H1 (cell line): ENCODE measurements around the gene DRC7. TPM values are rescaled to one million over a fixed set of nuclear protein-coding genes. Genes with fewer than 3 reads are reported as not detected.

Source experiments
- CTCF ChIA-PET: fragments of 300-600 bp; sonication (Branson Sonifier 250); formaldehyde crosslinking; loops from one replicate; lab custom pipeline; 2021; ENCODE audit not compliant: partially characterized antibody; lab: Charles Lee
- POLR2A ChIA-PET: fragments of 300-600 bp; sonication (Branson Sonifier 250); formaldehyde crosslinking; loops from one replicate; lab custom pipeline; 2021; ENCODE audit warnings: inconsistent platforms; ENCODE audit not compliant: partially characterized antibody; lab: Charles Lee
- DNase-seq, 2 experiments: peaks; one replicate each; pipeline versions ENCODE4 v3.0.0 to v3.0.0-alpha.2; 2010 to 2022; ENCODE audit warnings: low spot score in 2 of 2, low read depth in 1 of 2, mixed read lengths in 1 of 2
- FAIRE-seq: peaks from 2 replicates; lab custom pipeline; 2011; peaks lifted over from hg19 to GRCh38; lab: Jason Lieb, UNC
- H2AFZ ChIP-seq: 2 replicates; pipeline ENCODE4 v1.8.1; 2012; ENCODE audit warnings: low read length, inconsistent platforms
- H2AK5ac ChIP-seq: 2 replicates; pipeline ENCODE4 v1.6.1; 2013; ENCODE audit warnings: low read depth, low read length
- H2BK120ac ChIP-seq: replicated peaks from 2 replicates; pipeline ENCODE3; 2013; ENCODE audit warnings: low read depth, low read length, inconsistent platforms
- H2BK12ac ChIP-seq: 2 replicates; pipeline ENCODE4 v1.6.1; 2013; ENCODE audit warnings: low read depth, low read length
- H2BK15ac ChIP-seq: 2 replicates; pipeline ENCODE4 v1.6.1; 2013; ENCODE audit warnings: low read length
- H2BK20ac ChIP-seq: 2 replicates; pipeline ENCODE4 v1.6.1; 2013; ENCODE audit warnings: low read length
- H2BK5ac ChIP-seq: 2 replicates; pipeline ENCODE4 v1.6.1; 2013; ENCODE audit warnings: low read depth, low read length
- H3K14ac ChIP-seq: 2 replicates; pipeline ENCODE4 v1.6.1; 2013; ENCODE audit warnings: inconsistent platforms; ENCODE audit not compliant: insufficient read length
- H3K18ac ChIP-seq: 2 replicates; pipeline ENCODE4 v1.6.1; 2013; ENCODE audit warnings: low read length; ENCODE audit errors: extremely low read depth
- H3K23ac ChIP-seq: 2 replicates; pipeline ENCODE4 v1.6.1; 2013; ENCODE audit warnings: inconsistent platforms; ENCODE audit not compliant: insufficient read length
- H3K23me2 ChIP-seq: 2 replicates; pipeline ENCODE4 v1.6.1; 2013; ENCODE audit warnings: low read depth, low read length
- H3K27ac ChIP-seq: 2 replicates; pipeline ENCODE4 v1.6.1; 2011; ENCODE audit warnings: low read depth, low read length, inconsistent platforms
- H3K27me3 ChIP-seq, 4 experiments: replicated peaks in 1 of 4; 1 replicate in 1 of 4; 2 replicates in 3 of 4; pipeline versions ENCODE4 v1.6.1 to v1.8.1; 2011 to 2013; ENCODE audit warnings: low read length in 3 of 4, mild to moderate bottlenecking in 3 of 4, inconsistent platforms in 2 of 4, mixed read lengths in 2 of 4, moderate library complexity in 1 of 4; ENCODE audit not compliant: control insufficient read depth in 3 of 4, insufficient read depth in 3 of 4; ENCODE audit errors: extremely low read depth in 1 of 4
- H3K36me3 ChIP-seq, 4 experiments: 2 replicates each; pipeline versions ENCODE4 v1.6.1 to v1.8.1; 2011 to 2013; ENCODE audit warnings: mild to moderate bottlenecking in 4 of 4, low read length in 3 of 4, moderate library complexity in 2 of 4, control low read depth in 1 of 4, inconsistent platforms in 1 of 4; ENCODE audit not compliant: insufficient read depth in 4 of 4, control insufficient read depth in 2 of 4
- H3K4ac ChIP-seq: replicated peaks from 2 replicates; pipeline ENCODE3; 2013; ENCODE audit warnings: low read length, low read depth, mixed read lengths, inconsistent platforms; ENCODE audit not compliant: insufficient read length
- H3K4me1 ChIP-seq, 4 experiments: replicated peaks in 1 of 4; 1 replicate in 1 of 4; 2 replicates in 3 of 4; pipeline versions ENCODE4 v1.6.1 to v1.8.1; 2011 to 2013; ENCODE audit warnings: low read length in 3 of 4, inconsistent platforms in 2 of 4, mixed read lengths in 1 of 4; ENCODE audit not compliant: insufficient read depth in 4 of 4, control insufficient read depth in 3 of 4
- H3K4me2 ChIP-seq, 2 experiments: 2 replicates each; pipeline versions ENCODE4 v1.6.1 to v1.8.1; 2011 to 2013; ENCODE audit warnings: low read depth in 2 of 2, low read length in 2 of 2, control low read depth in 1 of 2, inconsistent platforms in 1 of 2, mild to moderate bottlenecking in 1 of 2; ENCODE audit not compliant: insufficient read depth in 1 of 2
- H3K4me3 ChIP-seq, 4 experiments: fragments of 200-600, 300-600 bp in 1 of 4; sonication (generic), shearing (Covaris generic), sonication (Bioruptor Twin) in 1 of 4; 2 replicates each; pipeline versions ENCODE4 v1.5.1 to v1.8.1; 2011 to 2016; ENCODE audit warnings: low read length in 4 of 4, low read depth in 3 of 4, control low read depth in 2 of 4, inconsistent platforms in 2 of 4, mild to moderate bottlenecking in 2 of 4, mixed read lengths in 1 of 4, moderate library complexity in 1 of 4; ENCODE audit not compliant: insufficient read depth in 2 of 4; ENCODE audit errors: extremely low read depth in 1 of 4
- H3K56ac ChIP-seq: replicated peaks from 2 replicates; pipeline ENCODE3; 2013; ENCODE audit warnings: low read depth, mild to moderate bottlenecking, mixed read lengths, low read length, inconsistent platforms; ENCODE audit not compliant: insufficient read length
- H3K79me1 ChIP-seq: 2 replicates; pipeline ENCODE4 v1.6.1; 2013; ENCODE audit warnings: low read depth, low read length, control low read depth
- H3K79me2 ChIP-seq, 2 experiments: 2 replicates each; pipeline versions ENCODE4 v1.6.1 to v1.8.1; 2012 to 2013; ENCODE audit warnings: low read length in 2 of 2, mild to moderate bottlenecking in 2 of 2, inconsistent platforms in 1 of 2; ENCODE audit not compliant: insufficient read depth in 2 of 2, control insufficient read depth in 1 of 2
- H3K9ac ChIP-seq, 4 experiments: replicated peaks in 1 of 4; 1 replicate in 1 of 4; 2 replicates in 3 of 4; pipeline versions ENCODE4 v1.6.1 to v1.8.1; 2011 to 2013; ENCODE audit warnings: low read depth in 3 of 4, low read length in 3 of 4, control low read depth in 2 of 4, mild to moderate bottlenecking in 2 of 4, moderate library complexity in 2 of 4, inconsistent platforms in 1 of 4; ENCODE audit errors: extremely low read depth in 1 of 4
- H3K9me3 ChIP-seq, 2 experiments: 2 replicates each; pipeline versions ENCODE4 v1.6.1 to v1.8.1; 2012 to 2013; ENCODE audit warnings: mild to moderate bottlenecking in 2 of 2, moderate library complexity in 2 of 2, control low read depth in 1 of 2, inconsistent platforms in 1 of 2, low read depth in 1 of 2, low read length in 1 of 2, mixed read lengths in 1 of 2; ENCODE audit not compliant: insufficient read depth in 2 of 2
- H4K20me1 ChIP-seq, 2 experiments: replicated peaks in 1 of 2; 2 replicates each; pipeline versions ENCODE3 to v1.8.1; 2011 to 2013; ENCODE audit warnings: inconsistent platforms in 2 of 2, low read length in 2 of 2, mild to moderate bottlenecking in 1 of 2; ENCODE audit not compliant: insufficient read depth in 2 of 2, control insufficient read depth in 1 of 2
- H4K5ac ChIP-seq: 2 replicates; pipeline ENCODE4 v1.6.1; 2013; ENCODE audit warnings: low read length, low read depth, mixed read lengths, inconsistent platforms; ENCODE audit not compliant: insufficient read length
- H4K8ac ChIP-seq: 2 replicates; pipeline ENCODE4 v1.8.0; 2013; ENCODE audit warnings: mild to moderate bottlenecking, moderate library complexity, low read length, inconsistent platforms; ENCODE audit not compliant: insufficient read depth; ENCODE audit errors: extremely low read depth
- H4K91ac ChIP-seq: replicated peaks from 2 replicates; pipeline ENCODE3; 2013; ENCODE audit warnings: low read length, mixed read lengths, inconsistent platforms; ENCODE audit not compliant: insufficient read length
- CHD1 ChIP-seq: IDR thresholded peaks from 2 replicates; pipeline ENCODE4 v1.6.1; 2012; ENCODE audit warnings: low read depth, low read length, improper control_type of control experiment
- CREB1 ChIP-seq: IDR thresholded peaks from 2 replicates; pipeline ENCODE4 v1.6.1; 2012; ENCODE audit warnings: inconsistent platforms
- EGR1 ChIP-seq: IDR thresholded peaks from 2 replicates; pipeline ENCODE4 v1.6.1; 2011; ENCODE audit warnings: low read depth, low read length, borderline replicate concordance
- EP300 ChIP-seq, 2 experiments: IDR thresholded peaks; 1 replicate in 1 of 2; 2 replicates in 1 of 2; pipeline ENCODE4 v1.6.1; 2011 to 2012; ENCODE audit warnings: low read depth in 2 of 2, low read length in 2 of 2, mild to moderate bottlenecking in 2 of 2, borderline replicate concordance in 1 of 2, inconsistent platforms in 1 of 2, moderate library complexity in 1 of 2
- RXRA ChIP-seq: IDR thresholded peaks from 2 replicates; pipeline ENCODE4 v1.6.1; 2011; ENCODE audit warnings: low read depth, mild to moderate bottlenecking, low read length, moderate library complexity; ENCODE audit not compliant: insufficient read depth
- SP4 ChIP-seq: IDR thresholded peaks from 2 replicates; pipeline ENCODE4 v1.6.1; 2012; ENCODE audit warnings: low read length, inconsistent platforms
- YY1 ChIP-seq: IDR thresholded peaks from 2 replicates; pipeline ENCODE4 v1.6.1; 2011; ENCODE audit warnings: low read depth, mild to moderate bottlenecking, low read length
- WGBS, 2 experiments: shearing (Covaris generic) in 1 of 2; methylation state at CpG; one replicate each; pipeline versions ENCODE4 v1.1.6 to v1.1.7; 2013 to 2015; ENCODE audit warnings: low lambda C conversion rate in 2 of 2, mixed read lengths in 2 of 2, inconsistent platforms in 1 of 2, low coverage in 1 of 2, missing lambda C conversion rate in 1 of 2; ENCODE audit not compliant: insufficient replicate concordance in 2 of 2, insufficient coverage in 1 of 2, insufficient read length in 1 of 2; ENCODE audit errors: extremely low coverage in 1 of 2, missing lambda C conversion rate in 1 of 2; 5-methylcytosine and 5-hydroxymethylcytosine counted together
- polyA plus RNA-seq, 7 experiments: library from polyadenylated mRNA; depleted of rRNA in 3 of 7; stranded (reverse) in 5 of 7; unstranded in 2 of 7; fragments of >200 nt in 5 of 7; fragments of 200-250 nt in 2 of 7; gene quantifications; 1 replicate in 5 of 7; 2 replicates in 1 of 7; 4 replicates in 1 of 7; pipeline versions ENCODE4 v1.2.1 to v1.2.3, GENCODE V29; 2011 to 2013; ENCODE audit warnings: missing spikeins in 2 of 7, mixed read lengths in 2 of 7
- total RNA-seq: library from RNA; stranded (reverse); fragmentation: NEBNext Ultra II Directional; extraction: Animal tissue kit (Norgen Biotek cat#: 25700); gene quantifications from 2 replicates; pipeline ENCODE4 v1.2.1, GENCODE V29; 2021

The DRC7 gene
- total and polyA plus RNA-seq, 2 of the 8 experiments (the other 6 are each of a cell fraction or from before 2014, with no cell fraction given): 0.14 TPM; not detected in 1

DNA sequence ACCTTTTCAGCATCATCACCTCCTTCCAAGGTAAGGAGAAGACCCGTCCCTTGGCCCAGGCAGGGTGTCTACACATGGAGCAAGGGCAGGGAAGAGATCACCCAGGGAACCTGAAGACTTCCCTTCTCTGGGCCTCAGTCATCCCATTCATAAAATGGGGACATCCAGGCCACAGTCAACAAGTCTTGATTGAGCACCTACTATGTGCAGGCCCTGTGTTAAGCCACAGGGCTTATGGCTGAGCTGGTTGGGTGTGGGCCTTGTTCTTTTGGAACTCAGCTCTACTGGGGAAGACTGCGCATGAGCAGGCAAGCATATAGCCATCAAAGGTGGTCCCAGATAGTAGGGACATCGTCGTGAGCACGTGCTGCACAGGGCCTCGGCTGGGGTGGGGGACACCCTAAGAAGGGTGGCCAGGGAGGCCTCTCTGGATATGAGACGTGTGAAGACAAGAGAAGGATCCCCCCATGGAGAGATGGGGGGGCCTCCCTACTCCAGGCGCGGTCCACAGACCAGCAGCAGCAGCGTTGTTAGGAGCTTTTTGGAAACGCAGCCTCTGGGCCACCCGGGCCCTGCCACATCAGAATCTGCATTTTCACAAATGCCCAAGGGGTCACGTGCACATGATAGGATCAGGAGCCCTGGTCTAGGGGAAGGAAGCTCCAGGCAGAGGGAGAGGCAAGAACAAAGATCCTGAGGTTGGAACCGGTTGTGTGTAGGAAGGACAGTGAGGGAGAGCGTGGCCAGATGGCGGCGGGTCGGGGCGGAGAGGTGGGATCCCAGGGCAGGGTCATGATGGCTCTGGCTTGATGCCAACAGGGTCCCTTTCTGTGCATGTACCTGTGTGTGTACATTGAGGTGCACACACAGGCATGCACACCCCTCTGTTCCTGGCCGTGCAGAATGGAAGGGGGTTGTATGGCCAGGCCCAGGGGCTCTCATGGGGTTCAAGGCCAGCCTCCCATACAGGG lies 32.4 kb upstream of the DRC7 start:
- Histone ChIP-seq H2AFZ (no peak overlapping the region), H2AK5ac (no peak overlapping the region), H2BK15ac (no peak overlapping the region), H3K36me3 (no peaks in the 10 kb centered on the region), H3K4me1 (no peaks in the 10 kb centered on the region; a peak in 1 of 7 replicates), H4K20me1 (no peaks in the 10 kb centered on the region), H3K4ac (no peak overlapping the region), H2BK5ac (no peak overlapping the region; the same call in 1 of the 2 replicates), H2BK20ac (no peak overlapping the region), H3K4me2 (no peak overlapping the region), H3K27me3 (no peaks in the 10 kb centered on the region), H3K23ac (no peak overlapping the region), H4K8ac (no peak overlapping the region; the same call in 1 of the 2 replicates), H3K27ac (no peak overlapping the region), H3K79me2 (no peaks in the 10 kb centered on the region), H4K91ac (no peak overlapping the region), H4K5ac (no peak overlapping the region), H3K23me2 (no peaks in the 10 kb centered on the region), H3K9ac (no peak overlapping the region), H2BK12ac (no peak overlapping the region; the same call in 1 of the 2 replicates), H3K56ac (no peak overlapping the region), H3K9me3 (no peaks in the 10 kb centered on the region), H3K18ac (no peak overlapping the region), H2BK120ac (no peak overlapping the region), H3K79me1 (no peaks in the 10 kb centered on the region), H3K14ac (no peak overlapping the region), H3K4me3 (no peak overlapping the region)
- DNase-seq (no peak), FAIRE-seq (no peak)
- POLR2A ChIA-PET: no interaction called here
- TF ChIP-seq SP4 (no peak), RXRA (no peak), YY1 (no peak), EP300 (IDR thresholded peaks at IDR 0.05; ENCODE audit: borderline replicate concordance in 1 of 2, low read depth in 2 of 2, low read length in 2 of 2) (no peak), CREB1 (no peak), CHD1 (no peak), EGR1 (no peak)
- 90% methylated on average over 17 of the region's 20 CpGs; no CpG with 5 or more reads in 1 of the 2 experiments for WGBS, 2 experiments
- CTCF ChIA-PET: interaction anchor here (0.7 to 4.2 kb wide), 9 partner anchors 9 to 370 kb away, joined by 3 to 44 read pairs (median 4); no protein-coding TSS in a partner anchor
